C4-2B (cell line): ENCODE results near the gene CR1L.

ENCODE experiments used
- CTCF ChIP-seq: fragments of 450-650 bp; conservative IDR thresholded peaks from 2 replicates; pipeline ENCODE4 v1.5.1; 2017; ENCODE audit warnings: mild to moderate bottlenecking
- ZFX ChIP-seq: fragments of 450-650 bp; IDR thresholded peaks from 2 replicates; pipeline ENCODE4 v1.6.1; 2017

- TF ChIP-seq CTCF: no peak
- no peak for TF ChIP-seq ZFX
Observed at GRCh38 chr1:207603777-207604176, 41.2 kb upstream of the CR1L start.
